GM12872 (cell line): ENCODE data around the gene RXRA.

ENCODE experiments used
- TF ChIP-seq, protein P1 (sequence below): IDR thresholded peaks from 3 replicates; pipeline ENCODE4 v1.5.1; 2011; ENCODE audit warnings: low read depth, mild to moderate bottlenecking, low read length, moderate library complexity; ENCODE audit not compliant: insufficient read depth

RXRA gene

DNA sequence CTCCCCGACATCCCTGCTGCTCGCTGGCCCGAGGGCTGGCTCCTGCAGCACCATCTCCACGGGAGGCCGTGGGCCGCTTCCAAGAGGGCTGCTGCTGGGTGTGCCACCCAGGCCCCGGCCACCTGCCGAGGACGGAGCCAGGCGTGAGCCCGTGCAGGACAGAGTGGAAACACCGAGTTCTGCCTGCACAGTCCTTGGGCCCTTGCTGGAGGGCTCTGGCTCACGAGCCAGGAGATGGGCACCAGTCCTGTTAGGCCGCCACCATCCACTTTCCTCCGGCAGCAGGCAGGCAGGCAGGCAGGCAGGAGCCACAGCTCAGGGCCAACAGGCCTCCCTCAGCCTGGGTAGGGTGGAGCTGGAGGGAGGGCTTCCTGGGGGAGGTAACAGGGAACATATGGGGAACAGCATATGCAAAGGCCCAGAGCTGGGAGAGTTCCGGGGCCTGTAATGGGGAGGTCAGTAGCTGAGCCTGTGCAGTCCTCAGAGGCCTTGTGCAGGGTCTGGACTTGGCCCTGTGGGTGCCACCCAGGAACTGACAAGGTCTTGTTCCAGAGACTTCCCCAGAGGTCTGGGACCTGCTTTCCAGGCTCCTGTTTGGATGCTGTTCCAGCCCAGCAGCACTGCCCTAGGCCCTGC lies 31.9 kb downstream of the RXRA start:
- TF ChIP-seq, protein P1, sequence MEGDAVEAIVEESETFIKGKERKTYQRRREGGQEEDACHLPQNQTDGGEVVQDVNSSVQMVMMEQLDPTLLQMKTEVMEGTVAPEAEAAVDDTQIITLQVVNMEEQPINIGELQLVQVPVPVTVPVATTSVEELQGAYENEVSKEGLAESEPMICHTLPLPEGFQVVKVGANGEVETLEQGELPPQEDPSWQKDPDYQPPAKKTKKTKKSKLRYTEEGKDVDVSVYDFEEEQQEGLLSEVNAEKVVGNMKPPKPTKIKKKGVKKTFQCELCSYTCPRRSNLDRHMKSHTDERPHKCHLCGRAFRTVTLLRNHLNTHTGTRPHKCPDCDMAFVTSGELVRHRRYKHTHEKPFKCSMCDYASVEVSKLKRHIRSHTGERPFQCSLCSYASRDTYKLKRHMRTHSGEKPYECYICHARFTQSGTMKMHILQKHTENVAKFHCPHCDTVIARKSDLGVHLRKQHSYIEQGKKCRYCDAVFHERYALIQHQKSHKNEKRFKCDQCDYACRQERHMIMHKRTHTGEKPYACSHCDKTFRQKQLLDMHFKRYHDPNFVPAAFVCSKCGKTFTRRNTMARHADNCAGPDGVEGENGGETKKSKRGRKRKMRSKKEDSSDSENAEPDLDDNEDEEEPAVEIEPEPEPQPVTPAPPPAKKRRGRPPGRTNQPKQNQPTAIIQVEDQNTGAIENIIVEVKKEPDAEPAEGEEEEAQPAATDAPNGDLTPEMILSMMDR = no peak

DNA sequence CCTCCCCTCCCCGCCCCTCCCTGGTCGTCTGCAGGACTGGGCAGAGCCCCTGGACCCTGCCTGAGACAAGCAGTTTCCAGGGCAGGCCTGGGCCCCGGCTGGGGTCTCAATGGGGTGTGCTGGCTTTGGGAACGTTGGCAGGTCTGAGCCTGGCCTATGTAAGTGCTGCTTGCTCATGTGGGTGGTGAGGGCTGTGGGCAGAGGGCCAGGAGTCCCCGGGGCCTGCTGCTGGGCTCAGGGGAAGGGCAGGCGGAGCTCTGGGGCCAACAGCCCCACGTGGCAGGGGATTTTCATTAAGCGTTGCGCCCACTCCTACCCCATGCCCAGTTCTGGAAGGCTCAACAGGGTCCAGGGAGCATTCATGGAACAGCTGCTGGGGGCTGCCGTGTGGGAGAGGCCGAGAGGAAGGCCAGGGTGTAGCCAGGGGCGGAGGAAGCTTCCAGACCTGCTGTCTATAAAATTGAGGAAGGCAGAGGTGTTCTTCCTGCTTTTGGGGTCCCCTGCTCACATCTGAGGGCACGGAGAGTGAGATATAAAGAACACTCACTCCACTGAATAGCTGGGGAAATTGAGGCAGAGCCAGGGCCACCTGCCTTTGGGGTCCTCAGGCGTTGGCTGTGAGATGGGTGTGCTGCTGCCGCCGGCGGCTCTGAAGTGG lies 32.5 kb downstream of the RXRA start:
- TF ChIP-seq, protein P1 = no peak

DNA sequence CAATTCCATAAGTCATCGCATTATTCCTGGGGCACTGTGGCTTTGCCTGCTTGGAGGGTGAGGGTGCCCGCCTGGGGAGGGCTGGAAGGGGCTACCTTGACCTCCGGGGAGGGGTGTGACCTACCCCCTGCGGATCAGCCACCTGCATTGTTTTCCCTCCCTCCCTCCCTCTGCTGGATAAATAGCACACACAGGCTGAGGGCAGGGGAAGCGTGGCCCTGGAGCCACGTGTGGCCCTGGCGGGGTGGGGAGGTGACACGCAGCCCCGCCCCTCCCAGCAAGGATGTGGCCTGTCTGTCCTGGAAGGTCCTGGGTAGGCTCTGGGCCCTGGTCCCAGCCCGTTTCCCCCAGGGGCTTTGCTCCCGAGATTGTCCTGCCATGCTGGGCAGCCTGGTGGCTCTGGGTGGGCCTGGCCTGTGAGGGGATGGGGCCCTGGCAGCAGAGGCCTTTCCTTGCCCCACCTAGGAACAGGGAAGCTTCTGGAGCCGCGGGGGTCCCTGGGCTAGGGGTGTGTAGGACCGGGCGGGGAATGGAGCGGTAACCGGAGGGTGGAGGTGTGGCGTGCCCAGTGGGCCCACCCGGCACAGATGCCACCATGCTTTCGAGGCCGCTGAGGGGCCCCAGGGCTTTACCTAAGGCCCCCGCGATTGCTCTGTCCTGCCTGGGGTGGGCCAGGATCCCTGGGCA lies 33.4 kb downstream of the RXRA start:
- TF ChIP-seq, protein P1 = no peak

DNA sequence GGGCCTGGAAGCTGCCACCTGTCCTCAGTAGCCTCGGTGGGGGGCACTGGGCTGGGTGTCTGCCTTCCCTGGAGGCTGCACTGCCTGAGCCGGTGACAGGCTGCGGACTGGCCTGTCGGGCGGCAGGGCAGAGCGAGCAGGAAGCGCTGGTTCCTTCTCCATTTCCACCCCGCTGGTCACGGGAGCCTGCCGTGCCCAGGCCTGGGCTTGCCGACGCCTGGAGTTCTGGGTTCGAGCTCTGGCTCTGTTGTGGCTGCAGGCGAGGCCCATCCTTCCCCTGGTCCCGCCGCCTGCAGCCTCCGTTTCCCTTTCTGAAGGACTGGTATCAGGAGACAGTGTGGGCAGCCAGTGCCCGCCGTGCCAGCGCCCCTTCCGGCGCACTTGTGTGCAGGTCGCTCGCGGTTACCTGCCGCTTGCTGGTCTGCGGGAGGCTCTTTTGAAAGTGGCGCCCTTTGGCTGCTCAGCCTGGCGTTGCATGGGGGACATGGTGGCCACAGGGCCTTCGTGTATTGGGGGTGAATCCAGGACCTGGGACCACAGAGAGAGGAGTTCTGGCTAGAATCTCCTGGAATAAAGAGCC lies 34.0 kb downstream of the RXRA start:
- TF ChIP-seq, protein P1 = no peak

- TF ChIP-seq, protein P1 = no peak
Measured at GRCh38 chr9:134360897-134361296, 34.6 kb downstream of the RXRA start.

- TF ChIP-seq, protein P1 = no peak
Measured at GRCh38 chr9:134361426-134361825, 35.2 kb downstream of the RXRA start.

DNA sequence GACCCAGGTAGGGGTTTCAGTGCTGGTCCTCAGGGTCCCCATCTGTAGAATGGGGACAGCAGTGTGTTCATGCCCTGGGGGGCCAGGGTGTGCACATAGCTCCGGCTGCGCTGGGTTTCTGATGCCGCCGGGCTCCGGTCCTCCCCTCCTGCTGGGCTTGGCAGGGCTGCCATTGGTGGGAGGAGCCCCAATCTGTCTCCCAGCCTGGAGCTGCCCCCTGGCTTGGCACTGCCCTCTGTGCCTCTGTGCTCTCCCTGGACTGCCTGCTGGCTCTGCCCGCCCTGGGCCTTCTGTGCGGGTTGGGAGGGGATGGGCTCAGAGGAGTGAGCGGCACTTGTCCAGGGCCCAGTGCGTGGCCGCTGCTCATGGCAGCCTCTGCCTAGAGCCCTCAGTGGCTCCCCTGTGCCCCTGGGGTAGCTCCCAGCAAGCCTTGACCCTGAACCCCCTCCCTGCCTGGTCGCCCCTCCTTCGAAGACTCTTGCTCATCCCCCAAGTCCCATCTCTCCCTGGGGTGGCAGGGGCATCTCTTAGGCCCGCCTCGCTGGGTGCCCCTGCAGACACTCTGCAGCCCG lies 35.7 kb downstream of the RXRA start:
- TF ChIP-seq, protein P1 = no peak
